HepG2 (cell line): ENCODE measurements around the gene ZCCHC8. TPM values are rescaled to one million over a fixed set of nuclear protein-coding genes. Genes with fewer than 3 reads are reported as not detected.

ENCODE experiments used
- FOSL2 ChIP-seq: sonication (generic); formaldehyde crosslinking; IDR thresholded peaks from 2 replicates; pipeline ENCODE4 v1.4.0; 2020; ENCODE audit warnings: missing genetic modification reagents
- FOXM1 ChIP-seq: sonication (generic); formaldehyde crosslinking; IDR thresholded peaks from 2 replicates; pipeline ENCODE4 v1.5.0; 2020; ENCODE audit warnings: missing genetic modification reagents
- JUNB ChIP-seq: sonication (generic); formaldehyde crosslinking; IDR thresholded peaks from 2 replicates; pipeline ENCODE4 v1.8.0; 2022; ENCODE audit warnings: missing genetic modification reagents, mild to moderate bottlenecking, borderline replicate concordance
- KLF11 ChIP-seq: IDR thresholded peaks from 2 replicates; pipeline ENCODE4 v1.6.1; 2016; ENCODE audit warnings: missing compliant biosample characterization
- MYC ChIP-seq: sonication (generic); formaldehyde crosslinking; IDR thresholded peaks from 2 replicates; pipeline ENCODE4 v1.9.0; 2021; ENCODE audit warnings: missing genetic modification reagents, borderline replicate concordance
- NFE2L2 ChIP-seq: fragments of 150-350 bp; IDR thresholded peaks from 2 replicates; pipeline ENCODE4 v1.6.1; 2014; ENCODE audit warnings: low read length
- NFKB2 ChIP-seq: sonication (generic); formaldehyde crosslinking; IDR thresholded peaks from 2 replicates; pipeline ENCODE4 v1.4.0; 2020; ENCODE audit warnings: missing genetic modification reagents, borderline replicate concordance
- PHF21A ChIP-seq: sonication (generic); formaldehyde crosslinking; IDR thresholded peaks from 2 replicates; pipeline ENCODE4 v1.5.0; 2020; ENCODE audit warnings: mild to moderate bottlenecking, missing genetic modification reagents
- REXO4 ChIP-seq: sonication (generic); formaldehyde crosslinking; IDR thresholded peaks from 2 replicates; pipeline ENCODE4 v1.8.0; 2022; ENCODE audit warnings: missing genetic modification reagents, mild to moderate bottlenecking, borderline replicate concordance
- ZFP36 ChIP-seq: fragments of 150-350 bp; IDR thresholded peaks from 2 replicates; pipeline ENCODE4 v1.6.1; 2018; ENCODE audit warnings: borderline replicate concordance, low read length, low read depth; ENCODE audit not compliant: partially characterized antibody
- ZNF616 ChIP-seq: sonication (generic); formaldehyde crosslinking; IDR thresholded peaks from 2 replicates; pipeline ENCODE4 v1.5.0; 2020; ENCODE audit warnings: low read depth, mild to moderate bottlenecking, missing genetic modification reagents
- ZNF772 ChIP-seq: sonication (generic); formaldehyde crosslinking; IDR thresholded peaks from 2 replicates; pipeline ENCODE4 v1.5.0; 2020; ENCODE audit warnings: mild to moderate bottlenecking, missing genetic modification reagents
- ZNF773 ChIP-seq: sonication (generic); formaldehyde crosslinking; IDR thresholded peaks from 2 replicates; pipeline ENCODE4 v1.4.0; 2020; ENCODE audit warnings: missing genetic modification reagents, borderline replicate concordance
- ZNF780A ChIP-seq: sonication (generic); formaldehyde crosslinking; IDR thresholded peaks from 2 replicates; pipeline ENCODE4 v1.8.0; 2022; ENCODE audit warnings: mild to moderate bottlenecking, missing genetic modification reagents, moderate library complexity
- polyA plus RNA-seq, 8 experiments: library from polyadenylated mRNA; depleted of rRNA in 3 of 8; stranded (reverse) in 7 of 8; unstranded in 1 of 8; fragments of >200 nt; fragmentation: Illumina TruSeq in 4 of 8; extraction: Trizol in 4 of 8; gene quantifications; 2 replicates each; pipeline versions ENCODE4 v1.2.1 to v1.2.3, GENCODE V29; 2011 to 2016; ENCODE audit warnings: low read depth in 4 of 8, missing spikeins in 1 of 8, mixed read lengths in 1 of 8; ENCODE audit not compliant: insufficient read depth in 1 of 8
- total RNA-seq, 5 experiments: library from RNA; depleted of rRNA; stranded (reverse); fragments of >200 nt; fragmentation: Illumina TruSeq; extraction: Trizol; gene quantifications; 2 replicates each; pipeline ENCODE4 v1.2.3, GENCODE V29; 2016; ENCODE audit warnings: low read depth in 1 of 5
- TF ChIP-seq, protein P1 (sequence below): sonication (generic); formaldehyde crosslinking; IDR thresholded peaks from 2 replicates; pipeline ENCODE4 v1.5.0; 2020; ENCODE audit warnings: mild to moderate bottlenecking, missing genetic modification reagents
- TF ChIP-seq, protein P2 (sequence below): IDR thresholded peaks from 2 replicates; pipeline ENCODE4 v1.6.1; 2016; ENCODE audit warnings: missing compliant biosample characterization, missing genetic modification reagents, borderline replicate concordance
- TF ChIP-seq, protein P3 (sequence below): sonication (generic); formaldehyde crosslinking; IDR thresholded peaks from 2 replicates; pipeline ENCODE4 v1.5.0; 2020; ENCODE audit warnings: mild to moderate bottlenecking, missing genetic modification reagents, borderline replicate concordance
- TF ChIP-seq, protein P4 (sequence below): sonication (generic); formaldehyde crosslinking; IDR thresholded peaks from 2 replicates; pipeline ENCODE4 v1.4.0; 2020; ENCODE audit warnings: missing genetic modification reagents, borderline replicate concordance

Gene ZCCHC8
- total and polyA plus RNA-seq, 2 of the 13 experiments (the other 11 are each of a cell fraction or from before 2014, with no cell fraction given) = 18.6 to 20.9 TPM

DNA sequence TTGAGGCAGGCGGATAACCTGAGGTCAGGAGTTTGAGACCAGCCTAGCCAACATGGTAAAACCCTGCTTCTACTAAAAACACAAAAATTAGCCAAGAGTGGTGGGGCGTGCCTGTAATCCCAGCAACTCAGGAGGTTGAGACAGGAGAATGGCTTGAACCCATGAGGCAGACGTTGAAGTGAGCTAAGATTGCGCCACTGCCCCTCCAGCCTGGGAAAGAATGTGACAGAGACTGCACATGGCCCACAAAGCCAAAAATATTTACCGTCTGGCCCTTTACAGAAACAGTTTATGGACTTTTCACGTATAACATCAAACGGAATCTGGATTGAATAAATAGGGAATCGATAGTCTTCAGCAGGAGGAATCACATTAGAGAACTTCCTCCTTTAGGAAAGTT lies 22.5 kb upstream of the ZCCHC8 start (continued):
- TF ChIP-seq NFKB2 (CRISPR knock-in tag) (no peak), ZNF616 (no peak), ZNF772 (no peak), FOXM1 (CRISPR knock-in tag) (no peak), MYC (CRISPR knock-in tag) (no peak; the same call in 1 of the 2 replicates), ZNF773 (CRISPR knock-in tag) (no peak), REXO4 (CRISPR knock-in tag) (no peak), JUNB (CRISPR knock-in tag) (no peak), ZNF780A (CRISPR knock-in tag) (no peak), ZFP36 (no peak), KLF11 (CRISPR knock-in tag) (no peak), NFE2L2 (no peak), PHF21A (CRISPR knock-in tag) (no peak), FOSL2 (no peak)
- TF ChIP-seq, protein P1, sequence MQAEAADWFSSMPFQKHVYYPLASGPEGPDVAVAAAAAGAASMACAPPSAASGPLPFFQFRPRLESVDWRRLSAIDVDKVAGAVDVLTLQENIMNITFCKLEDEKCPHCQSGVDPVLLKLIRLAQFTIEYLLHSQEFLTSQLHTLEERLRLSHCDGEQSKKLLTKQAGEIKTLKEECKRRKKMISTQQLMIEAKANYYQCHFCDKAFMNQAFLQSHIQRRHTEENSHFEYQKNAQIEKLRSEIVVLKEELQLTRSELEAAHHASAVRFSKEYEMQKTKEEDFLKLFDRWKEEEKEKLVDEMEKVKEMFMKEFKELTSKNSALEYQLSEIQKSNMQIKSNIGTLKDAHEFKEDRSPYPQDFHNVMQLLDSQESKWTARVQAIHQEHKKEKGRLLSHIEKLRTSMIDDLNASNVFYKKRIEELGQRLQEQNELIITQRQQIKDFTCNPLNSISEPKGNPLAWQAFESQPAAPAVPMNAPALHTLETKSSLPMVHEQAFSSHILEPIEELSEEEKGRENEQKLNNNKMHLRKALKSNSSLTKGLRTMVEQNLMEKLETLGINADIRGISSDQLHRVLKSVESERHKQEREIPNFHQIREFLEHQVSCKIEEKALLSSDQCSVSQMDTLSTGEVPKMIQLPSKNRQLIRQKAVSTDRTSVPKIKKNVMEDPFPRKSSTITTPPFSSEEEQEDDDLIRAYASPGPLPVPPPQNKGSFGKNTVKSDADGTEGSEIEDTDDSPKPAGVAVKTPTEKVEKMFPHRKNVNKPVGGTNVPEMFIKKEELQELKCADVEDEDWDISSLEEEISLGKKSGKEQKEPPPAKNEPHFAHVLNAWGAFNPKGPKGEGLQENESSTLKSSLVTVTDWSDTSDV = no peak
- TF ChIP-seq, protein P2, sequence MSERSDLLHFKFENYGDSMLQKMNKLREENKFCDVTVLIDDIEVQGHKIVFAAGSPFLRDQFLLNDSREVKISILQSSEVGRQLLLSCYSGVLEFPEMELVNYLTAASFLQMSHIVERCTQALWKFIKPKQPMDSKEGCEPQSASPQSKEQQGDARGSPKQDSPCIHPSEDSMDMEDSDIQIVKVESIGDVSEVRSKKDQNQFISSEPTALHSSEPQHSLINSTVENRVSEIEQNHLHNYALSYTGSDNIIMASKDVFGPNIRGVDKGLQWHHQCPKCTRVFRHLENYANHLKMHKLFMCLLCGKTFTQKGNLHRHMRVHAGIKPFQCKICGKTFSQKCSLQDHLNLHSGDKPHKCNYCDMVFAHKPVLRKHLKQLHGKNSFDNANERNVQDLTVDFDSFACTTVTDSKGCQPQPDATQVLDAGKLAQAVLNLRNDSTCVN (CRISPR knock-in tag) = no peak
- TF ChIP-seq, protein P3, sequence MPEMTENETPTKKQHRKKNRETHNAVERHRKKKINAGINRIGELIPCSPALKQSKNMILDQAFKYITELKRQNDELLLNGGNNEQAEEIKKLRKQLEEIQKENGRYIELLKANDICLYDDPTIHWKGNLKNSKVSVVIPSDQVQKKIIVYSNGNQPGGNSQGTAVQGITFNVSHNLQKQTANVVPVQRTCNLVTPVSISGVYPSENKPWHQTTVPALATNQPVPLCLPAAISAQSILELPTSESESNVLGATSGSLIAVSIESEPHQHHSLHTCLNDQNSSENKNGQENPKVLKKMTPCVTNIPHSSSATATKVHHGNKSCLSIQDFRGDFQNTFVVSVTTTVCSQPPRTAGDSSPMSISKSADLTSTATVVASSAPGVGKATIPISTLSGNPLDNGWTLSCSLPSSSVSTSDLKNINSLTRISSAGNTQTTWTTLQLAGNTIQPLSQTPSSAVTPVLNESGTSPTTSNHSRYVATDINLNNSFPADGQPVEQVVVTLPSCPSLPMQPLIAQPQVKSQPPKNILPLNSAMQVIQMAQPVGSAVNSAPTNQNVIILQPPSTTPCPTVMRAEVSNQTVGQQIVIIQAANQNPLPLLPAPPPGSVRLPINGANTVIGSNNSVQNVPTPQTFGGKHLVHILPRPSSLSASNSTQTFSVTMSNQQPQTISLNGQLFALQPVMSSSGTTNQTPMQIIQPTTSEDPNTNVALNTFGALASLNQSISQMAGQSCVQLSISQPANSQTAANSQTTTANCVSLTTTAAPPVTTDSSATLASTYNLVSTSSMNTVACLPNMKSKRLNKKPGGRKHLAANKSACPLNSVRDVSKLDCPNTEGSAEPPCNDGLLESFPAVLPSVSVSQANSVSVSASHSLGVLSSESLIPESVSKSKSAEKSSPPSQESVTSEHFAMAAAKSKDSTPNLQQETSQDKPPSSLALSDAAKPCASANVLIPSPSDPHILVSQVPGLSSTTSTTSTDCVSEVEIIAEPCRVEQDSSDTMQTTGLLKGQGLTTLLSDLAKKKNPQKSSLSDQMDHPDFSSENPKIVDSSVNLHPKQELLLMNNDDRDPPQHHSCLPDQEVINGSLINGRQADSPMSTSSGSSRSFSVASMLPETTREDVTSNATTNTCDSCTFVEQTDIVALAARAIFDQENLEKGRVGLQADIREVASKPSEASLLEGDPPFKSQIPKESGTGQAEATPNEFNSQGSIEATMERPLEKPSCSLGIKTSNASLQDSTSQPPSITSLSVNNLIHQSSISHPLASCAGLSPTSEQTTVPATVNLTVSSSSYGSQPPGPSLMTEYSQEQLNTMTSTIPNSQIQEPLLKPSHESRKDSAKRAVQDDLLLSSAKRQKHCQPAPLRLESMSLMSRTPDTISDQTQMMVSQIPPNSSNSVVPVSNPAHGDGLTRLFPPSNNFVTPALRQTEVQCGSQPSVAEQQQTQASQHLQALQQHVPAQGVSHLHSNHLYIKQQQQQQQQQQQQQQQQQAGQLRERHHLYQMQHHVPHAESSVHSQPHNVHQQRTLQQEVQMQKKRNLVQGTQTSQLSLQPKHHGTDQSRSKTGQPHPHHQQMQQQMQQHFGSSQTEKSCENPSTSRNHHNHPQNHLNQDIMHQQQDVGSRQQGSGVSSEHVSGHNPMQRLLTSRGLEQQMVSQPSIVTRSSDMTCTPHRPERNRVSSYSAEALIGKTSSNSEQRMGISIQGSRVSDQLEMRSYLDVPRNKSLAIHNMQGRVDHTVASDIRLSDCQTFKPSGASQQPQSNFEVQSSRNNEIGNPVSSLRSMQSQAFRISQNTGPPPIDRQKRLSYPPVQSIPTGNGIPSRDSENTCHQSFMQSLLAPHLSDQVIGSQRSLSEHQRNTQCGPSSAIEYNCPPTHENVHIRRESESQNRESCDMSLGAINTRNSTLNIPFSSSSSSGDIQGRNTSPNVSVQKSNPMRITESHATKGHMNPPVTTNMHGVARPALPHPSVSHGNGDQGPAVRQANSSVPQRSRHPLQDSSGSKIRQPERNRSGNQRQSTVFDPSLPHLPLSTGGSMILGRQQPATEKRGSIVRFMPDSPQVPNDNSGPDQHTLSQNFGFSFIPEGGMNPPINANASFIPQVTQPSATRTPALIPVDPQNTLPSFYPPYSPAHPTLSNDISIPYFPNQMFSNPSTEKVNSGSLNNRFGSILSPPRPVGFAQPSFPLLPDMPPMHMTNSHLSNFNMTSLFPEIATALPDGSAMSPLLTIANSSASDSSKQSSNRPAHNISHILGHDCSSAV (CRISPR knock-in tag) = no peak
- TF ChIP-seq, protein P4, sequence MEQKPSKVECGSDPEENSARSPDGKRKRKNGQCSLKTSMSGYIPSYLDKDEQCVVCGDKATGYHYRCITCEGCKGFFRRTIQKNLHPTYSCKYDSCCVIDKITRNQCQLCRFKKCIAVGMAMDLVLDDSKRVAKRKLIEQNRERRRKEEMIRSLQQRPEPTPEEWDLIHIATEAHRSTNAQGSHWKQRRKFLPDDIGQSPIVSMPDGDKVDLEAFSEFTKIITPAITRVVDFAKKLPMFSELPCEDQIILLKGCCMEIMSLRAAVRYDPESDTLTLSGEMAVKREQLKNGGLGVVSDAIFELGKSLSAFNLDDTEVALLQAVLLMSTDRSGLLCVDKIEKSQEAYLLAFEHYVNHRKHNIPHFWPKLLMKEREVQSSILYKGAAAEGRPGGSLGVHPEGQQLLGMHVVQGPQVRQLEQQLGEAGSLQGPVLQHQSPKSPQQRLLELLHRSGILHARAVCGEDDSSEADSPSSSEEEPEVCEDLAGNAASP (CRISPR knock-in tag) = no peak
